IMR-90 (cell line): Measurements from ENCODE around the gene CDH13.

ENCODE experiments used
- CEBPB ChIP-seq: IDR thresholded peaks from 2 replicates; pipeline ENCODE4 v1.6.1; 2012; ENCODE audit warnings: low read depth, low read length, improper control_type of control experiment
- MXI1 ChIP-seq: IDR thresholded peaks from 2 replicates; pipeline ENCODE4 v1.6.1; 2012; ENCODE audit warnings: low read depth, mild to moderate bottlenecking, low read length, moderate library complexity, borderline replicate concordance
- POLR2A ChIP-seq: IDR thresholded peaks from 2 replicates; pipeline ENCODE4 v1.6.1; 2012; ENCODE audit warnings: mild to moderate bottlenecking, low read depth, low read length
- RAD21 ChIP-seq: IDR thresholded peaks from 2 replicates; pipeline ENCODE4 v1.6.1; 2012; ENCODE audit warnings: low read length, improper control_type of control experiment
- RFX5 ChIP-seq: IDR thresholded peaks from 2 replicates; pipeline ENCODE4 v1.8.0; 2012; ENCODE audit warnings: low read depth, mild to moderate bottlenecking, low read length, moderate library complexity
- TF ChIP-seq, protein P1 (sequence below): conservative IDR thresholded peaks from 2 replicates; pipeline ENCODE4 v1.5.1; 2012; ENCODE audit warnings: mild to moderate bottlenecking, low read depth, low read length, improper control_type of control experiment
- TF ChIP-seq, protein P2 (sequence below): fragments of 150-350 bp; IDR thresholded peaks from 2 replicates; pipeline ENCODE4 v1.6.1; 2017; ENCODE audit warnings: mild to moderate bottlenecking, antibody characterized with exemption, low read length, low read depth

DNA sequence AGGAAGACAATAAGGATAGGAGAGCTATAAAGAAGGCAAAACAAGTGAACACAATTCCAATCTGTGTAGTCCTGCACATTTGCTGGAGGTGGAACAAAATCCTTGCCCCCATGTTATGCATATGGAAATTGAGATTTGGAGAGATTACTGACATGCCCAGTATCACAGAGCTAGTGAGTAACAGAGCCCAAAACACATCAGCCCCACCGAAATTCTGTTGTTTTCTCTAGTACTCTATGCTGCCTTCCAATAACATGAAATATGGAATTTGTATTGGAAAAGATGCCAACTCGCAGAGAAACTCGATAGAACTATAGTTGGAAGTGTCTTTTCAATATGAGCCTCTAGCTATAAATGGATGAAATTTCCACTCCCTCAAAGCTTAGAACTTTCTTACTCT lies 456.6 kb downstream of the CDH13 start:
- TF ChIP-seq, protein P1, sequence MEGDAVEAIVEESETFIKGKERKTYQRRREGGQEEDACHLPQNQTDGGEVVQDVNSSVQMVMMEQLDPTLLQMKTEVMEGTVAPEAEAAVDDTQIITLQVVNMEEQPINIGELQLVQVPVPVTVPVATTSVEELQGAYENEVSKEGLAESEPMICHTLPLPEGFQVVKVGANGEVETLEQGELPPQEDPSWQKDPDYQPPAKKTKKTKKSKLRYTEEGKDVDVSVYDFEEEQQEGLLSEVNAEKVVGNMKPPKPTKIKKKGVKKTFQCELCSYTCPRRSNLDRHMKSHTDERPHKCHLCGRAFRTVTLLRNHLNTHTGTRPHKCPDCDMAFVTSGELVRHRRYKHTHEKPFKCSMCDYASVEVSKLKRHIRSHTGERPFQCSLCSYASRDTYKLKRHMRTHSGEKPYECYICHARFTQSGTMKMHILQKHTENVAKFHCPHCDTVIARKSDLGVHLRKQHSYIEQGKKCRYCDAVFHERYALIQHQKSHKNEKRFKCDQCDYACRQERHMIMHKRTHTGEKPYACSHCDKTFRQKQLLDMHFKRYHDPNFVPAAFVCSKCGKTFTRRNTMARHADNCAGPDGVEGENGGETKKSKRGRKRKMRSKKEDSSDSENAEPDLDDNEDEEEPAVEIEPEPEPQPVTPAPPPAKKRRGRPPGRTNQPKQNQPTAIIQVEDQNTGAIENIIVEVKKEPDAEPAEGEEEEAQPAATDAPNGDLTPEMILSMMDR = no peak
- TF ChIP-seq CEBPB = no peak
- TF ChIP-seq RFX5 = no peak
- TF ChIP-seq POLR2A = no peak
- no peak for TF ChIP-seq RAD21
- TF ChIP-seq MXI1 = no peak
- TF ChIP-seq, protein P2, sequence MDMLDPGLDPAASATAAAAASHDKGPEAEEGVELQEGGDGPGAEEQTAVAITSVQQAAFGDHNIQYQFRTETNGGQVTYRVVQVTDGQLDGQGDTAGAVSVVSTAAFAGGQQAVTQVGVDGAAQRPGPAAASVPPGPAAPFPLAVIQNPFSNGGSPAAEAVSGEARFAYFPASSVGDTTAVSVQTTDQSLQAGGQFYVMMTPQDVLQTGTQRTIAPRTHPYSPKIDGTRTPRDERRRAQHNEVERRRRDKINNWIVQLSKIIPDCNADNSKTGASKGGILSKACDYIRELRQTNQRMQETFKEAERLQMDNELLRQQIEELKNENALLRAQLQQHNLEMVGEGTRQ = no peak
